GM11168 (cell line): ENCODE data around the gene PXDN.
"Not testable (repeated sequence)": the region's sequence is repeated elsewhere in the genome, so short reads cannot be mapped to it uniquely, and the experiment has no call there.

Experiments
- in situ Hi-C: fragments of 300-500 bp; cut with MboI; formaldehyde crosslinking; loops from one replicate; pipeline ENCODE4 v1.12.0; 2022; ENCODE audit warnings: low sequenced_read_pairs; ENCODE audit not compliant: unreplicated experiment

Gene PXDN

GRCh38 chr2:1639086-1639858 lies 105.0 kb downstream of the PXDN start:
- in situ Hi-C loops: no loop called here

GRCh38 chr2:1638281-1638860 lies 105.9 kb downstream of the PXDN start:
- in situ Hi-C loops: no loop called here

GRCh38 chr2:1636791-1637415 lies 107.4 kb downstream of the PXDN start:
- in situ Hi-C loops: no loop called here

GRCh38 chr2:1635823-1636222 lies 108.5 kb downstream of the PXDN start:
- in situ Hi-C loops: no loop called here

- in situ Hi-C loops: no loop called here
Observed at GRCh38 chr2:1634681-1635341, 109.5 kb downstream of the PXDN start.

GRCh38 chr2:1633936-1634587 lies 110.3 kb downstream of the PXDN start:
- in situ Hi-C loops: no loop called here

GRCh38 chr2:1633092-1633671 lies 111.1 kb downstream of the PXDN start:
- in situ Hi-C loops: no loop called here

GRCh38 chr2:1632510-1632909 lies 111.8 kb downstream of the PXDN start:
- in situ Hi-C loops: no loop called here

- in situ Hi-C loops: no loop called here
Observed at GRCh38 chr2:1632002-1632348, 112.3 kb downstream of the PXDN start.

GRCh38 chr2:1631292-1632001 lies 112.9 kb downstream of the PXDN start:
- in situ Hi-C loops: no loop called here

GRCh38 chr2:1628893-1629292 lies 115.4 kb downstream of the PXDN start:
- in situ Hi-C loops: no loop called here

- in situ Hi-C loops: no loop called here
Observed at GRCh38 chr2:1627628-1628381, 116.5 kb downstream of the PXDN start.

- in situ Hi-C loops: no loop called here
Observed at GRCh38 chr2:1626271-1626681, 118.0 kb downstream of the PXDN start.

- in situ Hi-C loops: no loop called here
Observed at GRCh38 chr2:1625281-1626001, 118.9 kb downstream of the PXDN start.

- in situ Hi-C loops: no loop called here
Observed at GRCh38 chr2:1623906-1624445, 120.3 kb downstream of the PXDN start.

GRCh38 chr2:1622521-1623200 lies 121.7 kb downstream of the PXDN start:
- in situ Hi-C loops: no loop called here

- in situ Hi-C loops: not testable (repeated sequence)
Observed at GRCh38 chr2:1621976-1622375, 122.3 kb downstream of the PXDN start.

- in situ Hi-C loops: no loop called here
Observed at GRCh38 chr2:1621501-1621900, 122.8 kb downstream of the PXDN start.
